GM23248 (cell line): ENCODE results near the gene CDR2L. TPM values are rescaled to one million over a fixed set of nuclear protein-coding genes. Genes with fewer than 3 reads are reported as not detected.
"Not testable (repeated sequence)": the region's sequence is repeated elsewhere in the genome, so short reads cannot be mapped to it uniquely, and the experiment has no call there.

Experiments used
- DNase-seq: peaks from one replicate; pipeline ENCODE4 v3.0.0-alpha.2; 2015
- H2AFZ ChIP-seq: fragments of 200-600 bp; sonication (generic); 2 replicates; pipeline ENCODE4 v1.6.1; 2016; ENCODE audit warnings: antibody characterized with exemption
- H3F3A ChIP-seq: fragments of 200-600 bp; sonication (generic); 2 replicates; pipeline ENCODE4 v1.6.1; 2016; ENCODE audit warnings: mild to moderate bottlenecking, antibody characterized with exemption, mixed run types; ENCODE audit not compliant: insufficient read depth
- H3K27ac ChIP-seq: fragments of 200-600 bp; sonication (generic); 2 replicates; pipeline ENCODE4 v1.5.1; 2016; ENCODE audit warnings: mild to moderate bottlenecking
- H3K27me3 ChIP-seq: fragments of 200-600 bp; sonication (generic); replicated peaks from 2 replicates; pipeline ENCODE4 v1.6.1; 2016; ENCODE audit warnings: mild to moderate bottlenecking; ENCODE audit not compliant: insufficient read depth
- H3K36me3 ChIP-seq: fragments of 200-600 bp; sonication (generic); 2 replicates; pipeline ENCODE4 v1.6.1; 2016; ENCODE audit warnings: low read depth, mild to moderate bottlenecking
- H3K4me1 ChIP-seq: fragments of 200-600 bp; sonication (generic); 2 replicates; pipeline ENCODE4 v1.6.1; 2016; ENCODE audit warnings: mild to moderate bottlenecking; ENCODE audit not compliant: insufficient read depth
- H3K4me2 ChIP-seq: fragments of 200-600 bp; sonication (generic); one replicate; pipeline ENCODE4 v1.6.1; 2016; ENCODE audit warnings: mild to moderate bottlenecking; ENCODE audit not compliant: unreplicated experiment
- H3K4me3 ChIP-seq: fragments of 200-600 bp; sonication (generic); 2 replicates; pipeline ENCODE4 v1.5.1; 2016; ENCODE audit warnings: mild to moderate bottlenecking
- H3K79me2 ChIP-seq: fragments of 200-600 bp; sonication (generic); 2 replicates; pipeline ENCODE4 v1.6.1; 2016; ENCODE audit warnings: mild to moderate bottlenecking; ENCODE audit not compliant: insufficient read depth
- H3K9ac ChIP-seq: fragments of 200-600 bp; sonication (generic); 2 replicates; pipeline ENCODE4 v1.6.1; 2016; ENCODE audit warnings: mild to moderate bottlenecking
- H3K9me2 ChIP-seq: fragments of 200-600 bp; sonication (generic); 2 replicates; pipeline ENCODE4 v1.6.1; 2016; ENCODE audit warnings: mixed run types, mild to moderate bottlenecking, moderate library complexity; ENCODE audit not compliant: insufficient read depth
- H3K9me3 ChIP-seq: fragments of 200-600 bp; sonication (generic); one replicate; pipeline ENCODE4 v1.6.1; 2017; ENCODE audit warnings: low read depth
- H4K20me1 ChIP-seq: fragments of 200-600 bp; sonication (generic); 2 replicates; pipeline ENCODE4 v1.6.0; 2016; ENCODE audit not compliant: insufficient read depth
- EZH2 ChIP-seq: fragments of 200-600 bp; sonication (generic); IDR thresholded peaks from 2 replicates; pipeline ENCODE4 v1.6.1; 2018; ENCODE audit warnings: antibody characterized with exemption, mild to moderate bottlenecking; ENCODE audit not compliant: insufficient read depth, poor library complexity, severe bottlenecking
- EZH2phosphoT487 ChIP-seq: fragments of 200-600 bp; sonication (generic); IDR thresholded peaks from 2 replicates; pipeline ENCODE4 v1.6.1; 2018; ENCODE audit warnings: antibody characterized with exemption, moderate library complexity, mild to moderate bottlenecking, low read depth; ENCODE audit not compliant: insufficient read depth
- WGBS, 2 experiments: methylation state at CpG; one replicate each; pipeline ENCODE4 v1.1.6; 2015 to 2017; ENCODE audit warnings: low lambda C conversion rate in 2 of 2, low coverage in 1 of 2; ENCODE audit errors: missing lambda C conversion rate in 2 of 2; 5-methylcytosine and 5-hydroxymethylcytosine counted together
- in situ Hi-C: fragments of 300-500 bp; cut with MboI; formaldehyde crosslinking; loops from 2 replicates; pipeline ENCODE4 v1.15.0; 2020
- polyA plus RNA-seq: library from polyadenylated mRNA; unstranded; fragments of >200 nt; fragmentation: Nextera tagmentation; extraction: Ambion mirVana; gene quantifications from 2 replicates; pipeline ENCODE4 v1.2.1, GENCODE V29; 2016
- total RNA-seq: library from RNA; depleted of rRNA; stranded (reverse); fragments of >200 nt; shearing (Covaris generic); gene quantifications from 2 replicates; pipeline ENCODE4 v1.2.3, GENCODE V29; 2014

Gene CDR2L
- total and polyA plus RNA-seq, 2 experiments from 2014 or later = 18.0 to 23.9 TPM

DNA sequence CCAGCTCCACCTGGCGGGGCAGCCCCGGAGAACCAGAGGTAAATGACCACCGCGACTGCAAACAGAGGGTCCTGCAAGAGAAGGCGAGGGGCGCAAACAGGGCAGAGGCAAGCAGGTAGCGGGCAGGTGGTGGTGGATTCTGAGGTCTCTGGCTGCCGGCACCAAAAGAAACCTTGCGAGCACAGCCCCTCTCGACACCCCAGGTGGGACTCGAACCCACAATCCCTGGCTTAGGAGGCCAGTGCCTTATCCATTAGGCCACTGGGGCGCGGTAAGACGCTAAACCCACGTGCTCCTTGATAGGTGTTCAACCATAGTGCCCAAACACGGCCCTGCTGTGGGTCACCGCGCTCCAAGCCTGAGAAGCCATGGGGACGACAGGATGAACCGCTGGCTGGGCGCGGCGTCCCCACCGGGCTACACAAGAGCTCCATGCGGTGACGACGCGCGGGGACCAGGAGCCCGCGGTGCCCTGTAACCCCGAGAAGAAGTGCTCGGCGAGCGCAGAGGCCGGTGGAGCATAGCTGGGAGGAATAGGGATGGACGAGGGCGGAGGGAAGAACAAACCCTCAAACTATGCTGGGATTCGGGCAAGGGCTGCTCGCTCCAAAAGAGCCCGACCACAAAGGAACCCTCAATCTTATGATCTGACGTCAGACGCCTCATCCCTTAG is 46.9 kb downstream of the CDR2L start:
- Histone ChIP-seq H3K27me3 (no peaks in the 10 kb centered on the region), H3K9ac (peak overlapping the region; percentile 98), H3K4me3 (peak overlapping the region; percentile 92), H3K36me3 (0 out of 2 replicates have a peak, but pooled peaks cover 10% of the 10 kb centered on the region), H3K4me2 (peak overlapping the region; percentile 95), H3F3A (peaks cover 44% of the 10 kb centered on the region), H3K9me3 (no peaks in the 10 kb centered on the region), H3K4me1 (peaks cover 20% of the 10 kb centered on the region), H4K20me1 (no peaks in the 10 kb centered on the region), H2AFZ (peak overlapping the region; percentile 96), H3K9me2 (no peaks in the 10 kb centered on the region), H3K79me2 (no peaks in the 10 kb centered on the region), H3K27ac (peak overlapping the region; percentile 91)
- in situ Hi-C loops = no loop called here
- WGBS, 2 experiments = 0 to 1% methylated on average over 42 to 43 of the region's 43 CpGs
- DNase-seq = peak; percentile 88
- no peak for TF ChIP-seq EZH2phosphoT487
- TF ChIP-seq EZH2 = no peak

DNA sequence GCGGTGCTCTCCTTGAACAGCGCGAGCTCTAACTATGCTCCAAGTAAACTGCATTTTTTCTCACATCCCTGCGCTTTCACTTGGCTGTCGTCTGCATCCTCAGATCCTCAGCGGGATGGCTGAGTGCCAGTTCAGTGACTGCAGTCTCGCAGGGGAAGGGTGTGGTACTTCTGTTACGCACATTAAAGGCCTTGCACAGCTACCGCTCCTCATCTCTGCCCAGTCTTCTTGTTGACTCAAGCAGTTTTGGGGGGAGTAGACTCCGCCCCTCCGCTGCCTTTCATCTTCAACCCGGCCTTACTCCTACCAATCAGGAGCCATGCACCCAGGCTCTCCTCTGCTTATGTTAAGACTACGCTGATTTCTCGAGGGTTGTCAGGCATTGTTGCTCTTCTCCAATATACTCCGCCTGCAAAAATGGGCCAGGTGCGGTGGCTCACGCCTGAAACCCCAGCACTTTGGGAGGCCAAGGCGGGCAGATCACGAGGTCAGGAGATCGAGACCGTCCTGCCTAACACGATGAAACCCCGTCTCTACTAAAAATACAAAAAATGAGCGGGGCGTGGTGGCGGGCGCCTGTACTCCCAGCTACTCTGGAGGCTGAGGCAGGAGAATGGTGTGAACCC is 49.3 kb downstream of the CDR2L start:
- Histone ChIP-seq H3K4me1 (peaks cover 20% of the 10 kb centered on the region), H3K9ac (peak overlapping the region; percentile 65), H3K4me2 (peak overlapping the region; percentile 75), H3K9me2 (no peaks in the 10 kb centered on the region), H3K9me3 (no peaks in the 10 kb centered on the region), H3K36me3 (peaks cover 24% of the 10 kb centered on the region), H2AFZ (peak overlapping the region; percentile 59), H3K27ac (peak overlapping the region; percentile 91), H3F3A (peaks cover 43% of the 10 kb centered on the region), H3K4me3 (0 out of 2 replicates have a peak overlapping the region, but pooled peaks have one; percentile 13), H3K27me3 (no peaks in the 10 kb centered on the region), H3K79me2 (0 out of 2 replicates have a peak, but pooled peaks cover 3% of the 10 kb centered on the region), H4K20me1 (no peaks in the 10 kb centered on the region)
- peak; percentile 97 for DNase-seq
- TF ChIP-seq EZH2phosphoT487 (no peak), EZH2 (no peak)
- in situ Hi-C loops = no loop called here
- 54 to 56% methylated on average over 27 of the region's 27 CpGs for WGBS, 2 experiments

DNA sequence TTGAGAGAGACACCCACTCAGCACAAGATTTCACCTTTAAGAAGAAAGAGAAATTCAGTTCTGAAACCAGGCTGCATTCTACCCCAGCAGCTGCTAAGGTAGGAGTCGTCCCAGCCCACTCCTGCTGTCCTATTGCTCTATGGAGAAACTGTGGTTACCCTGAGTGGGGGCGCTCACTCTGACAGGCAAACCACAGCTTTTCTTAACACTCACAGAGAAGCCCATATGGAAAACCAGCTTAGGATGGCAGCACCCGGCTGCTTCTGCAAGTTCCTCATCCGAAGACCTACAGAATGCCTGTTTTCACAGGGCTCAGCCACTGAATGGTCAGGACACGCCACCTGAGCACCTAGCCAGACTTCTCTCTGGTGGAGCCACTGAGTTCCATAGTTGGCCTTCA is 51.8 kb downstream of the CDR2L start:
- WGBS, 2 experiments = 95% methylated on average over 5 of the region's 5 CpGs
- H3K79me2 ChIP-seq = peaks cover 26% of the 10 kb centered on the region
- TF ChIP-seq EZH2 = no peak
- TF ChIP-seq EZH2phosphoT487 = no peak
- DNase-seq = no peak
- H3K9ac ChIP-seq = no peak overlapping the region
- H3K9me2 ChIP-seq = no peaks in the 10 kb centered on the region
- H3K4me1 ChIP-seq = peaks cover 15% of the 10 kb centered on the region
- H2AFZ ChIP-seq = no peak overlapping the region
- no peaks in the 10 kb centered on the region for H3K9me3 ChIP-seq
- in situ Hi-C loops = no loop called here
- no peak overlapping the region for H3K4me2 ChIP-seq
- no peaks in the 10 kb centered on the region for H3K27me3 ChIP-seq
- peaks cover 24% of the 10 kb centered on the region for H3K36me3 ChIP-seq
- H3K27ac ChIP-seq = no peak overlapping the region
- H3F3A ChIP-seq = peaks cover 35% of the 10 kb centered on the region
- H3K4me3 ChIP-seq = no peak overlapping the region
- H4K20me1 ChIP-seq = no peaks in the 10 kb centered on the region

DNA sequence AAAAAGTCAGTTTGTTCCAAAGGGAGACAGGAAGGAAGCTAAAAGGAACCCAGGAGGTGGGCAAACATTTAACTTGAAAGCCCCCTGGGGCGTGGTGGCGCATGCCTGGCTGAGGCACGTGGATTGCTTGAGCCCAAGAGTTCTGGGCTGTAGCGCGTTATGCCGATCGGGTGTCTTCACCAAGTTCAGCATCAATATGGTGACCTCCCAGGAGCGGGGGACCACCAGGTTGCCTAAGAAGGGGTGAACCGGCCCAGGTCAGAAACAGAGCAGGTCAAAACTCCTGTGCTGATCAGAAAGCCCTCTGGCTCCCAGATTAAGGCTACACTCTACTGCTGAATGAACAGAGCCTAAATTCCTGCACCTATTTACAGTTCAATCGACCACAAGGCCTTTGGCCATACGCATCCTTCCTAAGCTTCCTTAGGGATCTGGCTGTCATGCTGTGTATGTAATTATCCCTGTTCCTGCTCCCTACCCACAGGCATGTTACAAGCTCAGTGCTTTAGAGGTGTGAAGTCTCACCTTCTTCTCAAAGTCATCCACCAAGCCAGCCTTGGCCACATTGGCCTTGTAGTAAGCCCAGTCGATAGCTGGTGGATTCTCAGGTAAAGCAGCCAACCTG is 54.3 kb downstream of the CDR2L start:
- Histone ChIP-seq H3K4me3 (no peak overlapping the region), H3K27me3 (no peaks in the 10 kb centered on the region), H3K9me3 (no peaks in the 10 kb centered on the region), H3K27ac (no peak overlapping the region), H4K20me1 (no peaks in the 10 kb centered on the region), H2AFZ (no peak overlapping the region), H3K36me3 (peaks cover 24% of the 10 kb centered on the region), H3K79me2 (peaks cover 45% of the 10 kb centered on the region), H3F3A (peaks cover 21% of the 10 kb centered on the region), H3K4me2 (no peak overlapping the region), H3K4me1 (peaks cover 3% of the 10 kb centered on the region; the same call in 1 of the 2 replicates), H3K9me2 (no peaks in the 10 kb centered on the region), H3K9ac (no peak overlapping the region)
- TF ChIP-seq EZH2 (no peak), EZH2phosphoT487 (no peak)
- no peak for DNase-seq
- in situ Hi-C loops = no loop called here
- WGBS, 2 experiments = 75 to 77% methylated on average over 11 to 12 of the region's 12 CpGs

DNA sequence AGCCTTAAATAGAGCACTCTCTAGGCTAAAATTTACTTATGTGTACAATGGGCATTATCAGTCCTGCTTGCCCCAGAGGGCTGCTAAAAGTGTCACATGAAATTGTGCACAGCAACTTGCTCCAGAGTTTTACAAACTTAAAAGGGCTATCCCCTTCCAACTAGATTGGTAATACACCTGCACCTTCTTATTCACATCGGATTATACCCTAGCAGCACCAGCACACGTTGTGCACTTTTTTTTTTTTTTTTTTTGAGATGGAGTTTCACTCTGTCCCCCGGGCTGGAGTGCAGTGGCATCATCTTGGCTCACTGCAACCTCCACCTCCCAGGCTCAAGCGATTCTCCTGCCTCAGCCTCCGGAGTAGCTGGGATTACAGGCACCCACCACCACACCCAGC is 56.4 kb downstream of the CDR2L start:
- H3K27me3 ChIP-seq, H3K4me1 ChIP-seq, H2AFZ ChIP-seq, H3K9me2 ChIP-seq, DNase-seq, H3K27ac ChIP-seq, in situ Hi-C loops, H3K9me3 ChIP-seq, H4K20me1 ChIP-seq, H3K4me2 ChIP-seq, H3K9ac ChIP-seq, H3K4me3 ChIP-seq: not testable (repeated sequence)
- Histone ChIP-seq H3K36me3 (peaks cover 21% of the 10 kb centered on the region), H3K79me2 (peaks cover 59% of the 10 kb centered on the region), H3F3A (peaks cover 18% of the 10 kb centered on the region)
- 69 to 71% methylated on average over 5 of the region's 5 CpGs for WGBS, 2 experiments
